Erythroblast (primary cell): ENCODE results near the gene SLC6A9.

ENCODE experiments used
- GATA1 ChIP-seq: IDR thresholded peaks from 2 replicates; pipeline ENCODE4 v1.6.1; 2011; ENCODE audit warnings: low read depth, mild to moderate bottlenecking, control low read depth, low read length, moderate library complexity
- POLR2A ChIP-seq: IDR thresholded peaks from 2 replicates; pipeline ENCODE4 v1.6.1; 2011; ENCODE audit warnings: mild to moderate bottlenecking, low read length

DNA sequence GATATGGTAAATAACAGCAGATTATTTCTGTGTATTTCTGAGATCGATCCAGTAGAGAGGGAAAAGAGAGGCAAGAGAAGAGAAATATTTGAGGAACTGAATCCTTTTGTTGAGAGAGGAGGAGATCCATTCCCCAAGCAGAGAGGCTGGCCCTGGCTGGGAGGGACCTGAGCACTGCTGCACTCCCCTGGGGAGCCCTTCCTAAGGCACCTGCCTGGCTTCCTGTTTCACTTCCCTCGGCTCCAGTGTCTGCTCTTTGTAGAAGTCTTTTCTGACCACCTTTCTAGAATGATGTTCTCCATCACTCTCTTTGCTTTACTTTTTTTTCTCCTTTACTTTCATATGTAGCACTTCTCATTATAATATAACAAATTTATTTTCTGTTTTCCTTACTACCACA lies 42.3 kb upstream of the SLC6A9 start:
- TF ChIP-seq POLR2A (no peak), GATA1 (no peak)
